Measurements from ENCODE around the gene MUCL3.
"Not testable (repeated sequence)": the region's sequence is repeated elsewhere in the genome, so short reads cannot be mapped to it uniquely, and the experiment has no call there.

The MUCL3 gene, protein sequence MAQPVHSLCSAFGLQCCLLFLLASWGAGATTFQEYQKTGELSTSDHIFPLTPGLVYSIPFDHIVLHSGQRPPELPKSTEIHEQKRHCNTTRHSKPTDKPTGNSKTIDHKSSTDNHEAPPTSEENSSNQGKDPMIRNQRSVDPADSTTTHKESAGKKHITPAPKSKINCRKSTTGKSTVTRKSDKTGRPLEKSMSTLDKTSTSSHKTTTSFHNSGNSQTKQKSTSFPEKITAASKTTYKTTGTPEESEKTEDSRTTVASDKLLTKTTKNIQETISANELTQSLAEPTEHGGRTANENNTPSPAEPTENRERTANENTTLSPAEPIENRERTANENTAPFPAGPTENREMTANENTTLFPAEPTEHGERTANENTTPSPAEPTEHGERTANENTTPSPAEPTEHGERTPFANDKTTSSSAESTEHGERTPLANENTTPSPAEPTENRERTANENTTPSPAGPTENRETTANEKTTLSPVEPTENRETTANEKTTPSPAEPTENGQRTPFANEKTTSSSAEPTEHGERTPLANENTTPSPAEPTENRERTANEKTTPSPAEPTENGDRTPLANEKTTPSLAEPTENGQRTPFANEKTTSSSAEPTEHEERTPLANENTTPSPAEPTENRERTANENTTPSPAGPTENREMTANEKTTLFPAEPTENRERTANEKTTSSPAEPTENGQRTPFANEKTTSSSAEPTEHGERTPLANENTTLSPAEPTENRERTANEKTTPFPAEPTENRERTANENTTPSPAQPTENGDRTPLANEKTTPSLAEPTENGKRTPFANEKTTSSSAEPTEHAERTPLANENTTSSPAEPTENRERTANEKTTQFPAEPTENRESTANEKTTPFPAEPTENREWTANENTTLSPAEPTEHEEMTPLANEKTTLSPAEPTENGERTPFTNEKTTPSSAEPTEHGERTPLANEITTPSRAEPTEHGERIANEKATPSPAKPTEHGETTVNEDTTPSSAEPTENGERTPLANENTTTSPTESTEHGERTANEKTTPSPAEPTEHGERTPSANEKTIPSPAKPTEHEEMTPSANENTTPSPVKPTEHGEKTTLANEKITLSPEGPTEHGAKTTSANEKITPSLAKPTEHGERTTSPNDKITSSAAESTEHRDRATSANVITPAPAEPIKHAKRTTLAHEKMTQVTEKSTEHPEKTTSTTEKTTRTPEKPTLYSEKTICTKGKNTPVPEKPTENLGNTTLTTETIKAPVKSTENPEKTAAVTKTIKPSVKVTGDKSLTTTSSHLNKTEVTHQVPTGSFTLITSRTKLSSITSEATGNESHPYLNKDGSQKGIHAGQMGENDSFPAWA (N-terminal part only)

DNA sequence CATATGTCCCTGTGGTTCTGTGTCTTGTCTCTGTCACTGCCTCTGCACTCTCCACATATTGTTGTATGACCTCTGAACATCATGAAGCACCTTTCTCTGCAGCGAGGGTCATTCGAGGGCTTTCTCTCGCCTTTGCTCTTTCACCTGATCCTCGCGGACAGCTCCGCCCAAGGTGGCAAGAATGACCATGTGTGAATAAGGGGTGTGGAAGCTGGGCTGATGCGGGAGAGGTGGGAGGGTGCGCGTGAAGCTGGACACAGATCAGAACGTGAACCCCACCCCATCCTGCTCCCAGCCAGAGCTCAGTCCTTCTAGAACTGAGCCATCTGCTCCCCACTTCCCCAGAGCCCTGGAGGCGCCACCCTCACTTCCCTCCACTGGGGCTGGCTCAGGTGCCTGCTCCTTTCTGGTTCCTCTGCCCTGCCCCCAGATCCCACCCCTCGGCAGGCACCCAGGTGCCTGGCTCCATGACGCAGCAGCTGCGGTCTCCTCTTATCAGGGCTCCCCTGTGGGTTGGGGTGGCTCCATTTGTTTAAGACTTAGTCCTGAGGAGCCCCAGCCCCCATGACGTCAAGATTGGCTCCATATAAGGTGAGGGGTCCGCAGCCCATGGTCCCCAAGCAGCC is at the start of gene MUCL3:
Gene MUCL3, plus strand, starts transcription at position 613 of the 626 bp plus-strand sequence. CDS start 27 bp downstream, outside the sequence.
- no peak for DNase-seq (ENCODE audit: low read depth in 3 of 3)

DNA sequence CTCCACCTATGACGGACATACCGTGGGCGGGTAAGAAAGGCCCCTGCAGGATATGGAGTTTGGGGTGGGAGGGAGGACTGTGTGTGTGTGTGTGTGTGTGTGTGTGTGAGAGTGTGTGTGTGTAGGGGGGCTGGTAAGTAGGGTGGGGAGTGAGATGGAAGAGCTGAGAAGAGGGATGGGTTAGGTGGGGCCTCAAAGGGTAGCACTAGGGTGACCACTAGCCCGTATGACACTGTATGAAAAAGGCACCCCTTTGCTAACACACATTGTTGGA is 49.4 kb upstream of the MUCL3 start:
- no peak for DNase-seq (ENCODE audit: low read depth in 3 of 3)

DNA sequence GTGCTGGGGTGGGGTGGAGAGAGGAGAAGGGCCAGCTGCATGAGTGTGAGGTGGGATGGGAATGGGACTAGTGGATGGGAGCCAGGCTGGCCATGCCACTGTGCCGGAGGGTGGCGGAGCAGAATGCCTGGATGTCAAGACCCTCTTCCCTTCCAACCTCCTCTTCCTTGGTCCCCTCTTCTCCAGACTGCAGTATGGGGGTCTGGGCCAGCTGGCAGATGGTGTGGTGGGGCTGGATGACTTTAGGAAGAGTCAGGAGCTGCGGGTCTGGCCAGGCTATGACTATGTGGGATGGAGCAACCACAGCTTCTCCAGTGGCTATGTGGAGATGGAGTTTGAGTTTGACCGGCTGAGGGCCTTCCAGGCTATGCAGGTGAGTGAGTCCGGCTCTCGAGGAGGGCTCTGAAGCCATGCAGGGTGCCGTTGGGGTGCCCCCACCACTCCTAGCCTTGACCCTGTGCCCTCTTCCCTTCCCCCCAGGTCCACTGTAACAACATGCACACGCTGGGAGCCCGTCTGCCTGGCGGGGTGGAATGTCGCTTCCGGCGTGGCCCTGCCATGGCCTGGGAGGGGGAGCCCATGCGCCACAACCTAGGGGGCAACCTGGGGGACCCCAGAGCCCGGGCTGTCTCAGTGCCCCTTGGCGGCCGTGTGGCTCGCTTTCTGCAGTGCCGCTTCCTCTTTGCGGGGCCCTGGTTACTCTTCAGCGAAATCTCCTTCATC is 48.8 kb upstream of the MUCL3 start:
- DNase-seq (ENCODE audit: low read depth in 3 of 3): no peak

DNA sequence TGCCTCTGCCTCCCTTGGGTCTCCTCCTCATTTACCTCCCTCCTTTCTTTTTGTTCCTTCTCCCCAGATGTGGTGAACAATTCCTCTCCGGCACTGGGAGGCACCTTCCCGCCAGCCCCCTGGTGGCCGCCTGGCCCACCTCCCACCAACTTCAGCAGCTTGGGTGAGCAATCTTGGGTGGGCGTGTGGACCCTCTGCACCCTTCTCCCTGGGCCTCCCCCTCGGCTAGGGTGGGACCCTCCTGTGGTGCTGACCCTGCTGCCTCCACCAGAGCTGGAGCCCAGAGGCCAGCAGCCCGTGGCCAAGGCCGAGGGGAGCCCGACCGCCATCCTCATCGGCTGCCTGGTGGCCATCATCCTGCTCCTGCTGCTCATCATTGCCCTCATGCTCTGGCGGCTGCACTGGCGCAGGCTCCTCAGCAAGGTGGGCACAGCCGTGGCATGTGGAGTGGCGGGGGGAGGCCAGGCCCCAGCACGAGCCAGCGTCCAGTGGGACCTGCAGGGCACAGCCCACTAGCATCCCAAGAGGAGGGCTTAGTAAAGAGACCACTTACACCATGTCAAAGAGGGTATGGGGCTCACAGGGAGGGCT is 47.7 kb upstream of the MUCL3 start:
- no peak for DNase-seq (ENCODE audit: low read depth in 3 of 3)

DNA sequence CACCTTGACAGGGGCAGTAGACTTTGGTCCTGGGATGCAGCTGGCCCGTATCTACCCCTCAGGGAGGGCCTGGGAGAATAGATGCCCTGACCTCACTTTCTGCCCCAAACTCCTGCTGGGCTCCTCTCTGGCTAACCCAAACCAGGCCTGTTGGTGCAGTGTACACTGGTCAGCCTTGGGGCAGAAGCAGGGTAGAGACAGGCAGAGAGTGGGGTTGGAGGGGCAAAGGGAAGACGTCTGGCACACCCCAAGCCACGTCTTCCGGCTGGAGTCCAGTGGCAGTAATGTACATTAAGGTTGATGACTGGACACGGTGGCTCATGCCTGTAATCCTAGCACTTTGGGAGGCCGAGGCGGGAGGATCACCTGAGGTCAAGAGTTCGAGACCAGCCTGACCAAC is 47.1 kb upstream of the MUCL3 start:
- DNase-seq (ENCODE audit: low read depth in 3 of 3): no peak

DNA sequence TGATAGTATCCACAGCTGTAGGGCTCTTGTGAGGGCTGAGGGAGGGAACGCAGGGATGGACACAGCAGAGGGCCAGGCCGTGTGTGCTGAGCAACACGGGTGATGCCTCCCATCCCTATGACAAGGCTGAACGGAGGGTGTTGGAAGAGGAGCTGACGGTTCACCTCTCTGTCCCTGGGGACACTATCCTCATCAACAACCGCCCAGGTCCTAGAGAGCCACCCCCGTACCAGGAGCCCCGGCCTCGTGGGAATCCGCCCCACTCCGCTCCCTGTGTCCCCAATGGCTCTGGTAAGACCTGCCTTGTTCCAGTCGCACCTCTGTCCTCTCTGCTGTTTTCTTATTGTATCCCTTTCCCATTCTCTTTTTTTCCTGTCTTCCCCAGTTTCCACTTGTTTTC is 46.4 kb upstream of the MUCL3 start:
- DNase-seq (ENCODE audit: low read depth in 3 of 3): no peak

DNA sequence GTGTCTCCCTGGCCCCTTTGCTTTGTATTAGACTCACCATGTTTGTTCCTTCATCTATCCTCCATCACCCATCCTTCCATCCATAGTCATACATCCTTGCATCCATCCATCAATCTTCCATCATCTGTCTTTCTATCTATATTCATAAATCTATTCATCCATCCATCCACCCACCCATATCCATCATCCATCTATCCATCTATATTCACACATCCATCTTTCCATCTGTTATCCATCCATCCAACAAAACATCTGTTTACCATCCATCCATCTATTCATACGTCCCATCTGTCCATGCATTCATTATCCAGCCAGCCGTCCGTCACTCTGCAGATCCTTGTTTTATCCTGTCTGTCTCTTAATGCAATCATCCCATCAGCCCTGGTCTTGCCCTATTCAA is 45.8 kb upstream of the MUCL3 start:
- no peak for DNase-seq (ENCODE audit: low read depth in 3 of 3)

DNA sequence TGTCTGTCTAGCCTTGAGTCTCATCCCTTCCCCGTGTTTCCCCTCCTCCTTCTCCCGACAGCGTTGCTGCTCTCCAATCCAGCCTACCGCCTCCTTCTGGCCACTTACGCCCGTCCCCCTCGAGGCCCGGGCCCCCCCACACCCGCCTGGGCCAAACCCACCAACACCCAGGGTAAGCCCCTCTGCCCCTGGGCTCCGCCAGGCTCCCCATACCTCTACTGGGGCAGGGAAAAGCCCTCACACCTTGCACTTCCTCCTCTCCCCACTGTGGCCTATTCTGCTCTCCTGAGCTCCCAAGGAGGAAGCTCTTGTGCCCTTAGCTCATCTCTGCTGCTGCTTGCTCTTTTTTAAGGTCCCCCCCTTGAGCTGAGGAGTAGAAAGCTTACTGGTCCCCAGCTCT is 45.4 kb upstream of the MUCL3 start:
- DNase-seq (ENCODE audit: low read depth in 3 of 3): no peak

DNA sequence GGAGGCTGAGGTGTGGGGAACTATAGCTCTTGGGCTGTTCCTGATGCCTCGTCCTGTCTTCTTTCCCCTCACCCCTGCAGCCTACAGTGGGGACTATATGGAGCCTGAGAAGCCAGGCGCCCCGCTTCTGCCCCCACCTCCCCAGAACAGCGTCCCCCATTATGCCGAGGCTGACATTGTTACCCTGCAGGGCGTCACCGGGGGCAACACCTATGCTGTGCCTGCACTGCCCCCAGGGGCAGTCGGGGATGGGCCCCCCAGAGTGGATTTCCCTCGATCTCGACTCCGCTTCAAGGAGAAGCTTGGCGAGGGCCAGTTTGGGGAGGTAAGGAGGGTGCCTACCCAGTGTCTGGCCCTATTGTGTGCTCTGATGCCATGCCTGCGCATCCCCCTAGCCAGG is 44.2 kb upstream of the MUCL3 start:
- no peak for DNase-seq (ENCODE audit: low read depth in 3 of 3)

DNA sequence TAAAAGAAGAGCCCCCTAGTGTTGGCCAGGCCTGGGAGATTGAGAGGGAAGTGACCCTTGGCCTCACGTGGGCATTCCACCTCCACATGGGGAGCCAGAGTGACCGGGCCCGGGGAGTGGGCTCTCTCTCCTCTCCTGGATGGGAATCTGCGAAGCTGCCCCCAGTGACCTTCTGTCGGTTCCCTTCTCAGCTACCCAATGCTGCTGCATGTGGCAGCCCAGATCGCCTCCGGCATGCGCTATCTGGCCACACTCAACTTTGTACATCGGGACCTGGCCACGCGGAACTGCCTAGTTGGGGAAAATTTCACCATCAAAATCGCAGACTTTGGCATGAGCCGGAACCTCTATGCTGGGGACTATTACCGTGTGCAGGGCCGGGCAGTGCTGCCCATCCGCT is 42.9 kb upstream of the MUCL3 start:
- DNase-seq (ENCODE audit: low read depth in 3 of 3): no peak

DNA sequence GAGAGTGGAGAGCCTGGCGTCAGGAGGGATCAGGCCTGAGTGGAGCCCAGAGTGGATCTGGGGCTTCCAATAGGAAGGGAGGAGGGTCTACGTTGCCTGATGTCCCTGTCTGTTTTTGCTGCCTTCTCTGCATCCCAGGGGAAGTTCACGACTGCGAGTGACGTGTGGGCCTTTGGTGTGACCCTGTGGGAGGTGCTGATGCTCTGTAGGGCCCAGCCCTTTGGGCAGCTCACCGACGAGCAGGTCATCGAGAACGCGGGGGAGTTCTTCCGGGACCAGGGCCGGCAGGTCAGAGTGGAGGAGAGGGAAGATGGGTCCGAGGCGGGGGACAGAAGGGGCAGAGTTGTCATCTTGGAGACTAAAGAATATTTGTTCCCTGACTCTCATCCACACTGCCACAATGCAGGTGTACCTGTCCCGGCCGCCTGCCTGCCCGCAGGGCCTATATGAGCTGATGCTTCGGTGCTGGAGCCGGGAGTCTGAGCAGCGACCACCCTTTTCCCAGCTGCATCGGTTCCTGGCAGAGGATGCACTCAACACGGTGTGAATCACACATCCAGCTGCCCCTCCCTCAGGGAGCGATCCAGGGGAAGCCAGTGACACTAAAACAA is 41.9 kb upstream of the MUCL3 start:
- no peak for DNase-seq (ENCODE audit: low read depth in 3 of 3)

DNA sequence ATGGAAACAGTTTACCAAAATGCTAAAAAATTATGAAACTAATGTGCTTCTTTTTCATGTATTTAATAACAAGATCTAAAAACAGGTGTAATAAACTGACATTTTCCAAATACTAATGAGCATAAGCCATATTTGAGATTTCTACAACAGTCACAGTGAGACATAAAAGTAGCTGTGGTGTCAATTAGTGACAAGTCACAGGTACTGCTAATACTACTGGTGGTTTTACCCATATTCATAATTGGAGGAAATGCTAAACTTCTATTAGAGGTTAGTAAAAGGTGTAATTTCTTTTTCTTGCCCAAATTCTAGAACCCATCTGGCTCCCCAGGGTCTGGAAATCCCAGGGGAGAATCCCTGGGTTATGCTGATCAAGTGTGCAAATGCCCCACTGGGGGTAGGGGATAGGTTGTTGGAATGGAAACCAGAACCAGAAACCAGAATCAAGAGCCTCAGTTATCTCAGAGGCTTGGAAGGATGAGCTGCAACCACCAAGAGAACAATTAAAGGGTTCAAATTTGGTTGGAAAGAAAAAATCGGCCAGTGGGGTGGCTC is 39.8 kb upstream of the MUCL3 start:
- DNase-seq (ENCODE audit: low read depth in 3 of 3): no peak

DNA sequence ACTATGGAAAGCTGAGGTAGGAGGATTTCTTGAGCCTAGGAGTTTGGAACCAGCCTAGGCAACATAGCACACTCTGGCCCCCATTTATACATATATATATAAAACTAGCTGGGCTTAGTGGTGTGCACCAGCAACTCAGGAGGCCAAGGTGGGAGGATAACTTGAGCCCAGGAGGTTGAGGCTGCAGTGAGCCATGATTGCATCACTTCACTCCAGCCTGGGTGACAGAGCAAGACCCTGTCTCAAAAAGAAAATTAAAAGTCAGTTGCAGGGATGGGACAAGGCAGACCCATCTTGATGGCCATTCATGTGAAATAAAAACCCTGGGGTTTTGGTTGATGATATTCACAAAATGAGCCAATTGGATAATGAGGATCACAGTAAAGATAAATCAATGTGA is 39.3 kb upstream of the MUCL3 start:
- DNase-seq (ENCODE audit: low read depth in 3 of 3): no peak

DNA sequence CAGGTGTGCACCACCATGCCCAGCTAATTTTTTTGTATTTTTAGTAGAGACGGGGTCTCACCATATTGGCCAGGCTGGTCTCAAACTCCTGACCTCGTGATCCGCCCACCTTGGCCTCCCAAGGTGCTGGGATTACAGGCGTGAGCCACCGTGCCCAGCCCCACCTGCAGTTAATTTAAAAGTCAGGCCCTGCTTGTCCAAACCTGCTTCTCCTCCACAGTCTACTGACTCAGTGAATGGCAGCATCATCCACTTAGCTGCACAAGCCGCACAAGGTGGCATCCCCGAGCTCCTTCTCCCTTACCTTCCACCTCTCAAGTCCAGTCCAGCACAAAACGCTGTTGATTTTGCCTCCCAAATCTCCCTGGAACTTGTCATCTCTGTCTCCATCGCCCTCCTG is 38.6 kb upstream of the MUCL3 start:
- DNase-seq (ENCODE audit: low read depth in 3 of 3): not testable (repeated sequence)

DNA sequence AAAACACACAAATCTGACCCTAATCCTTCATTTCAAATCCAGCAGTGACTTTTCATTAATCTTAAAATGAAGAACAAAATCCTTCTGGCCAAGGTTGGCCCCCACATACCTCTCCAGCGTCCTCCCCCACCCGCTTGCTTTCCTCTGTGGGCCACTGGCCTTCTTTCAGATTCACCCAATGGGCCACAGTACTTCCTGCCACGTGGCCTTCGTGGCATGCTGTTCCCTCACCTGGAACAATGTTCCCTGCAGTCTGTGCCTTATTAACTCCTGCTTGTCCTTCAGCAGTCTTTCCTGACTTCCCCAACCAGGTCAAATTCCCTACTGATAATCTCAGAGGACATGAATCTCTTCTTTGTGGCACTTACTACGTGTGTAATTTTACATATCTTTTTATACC is 38.1 kb upstream of the MUCL3 start:
- no peak for DNase-seq (ENCODE audit: low read depth in 3 of 3)

DNA sequence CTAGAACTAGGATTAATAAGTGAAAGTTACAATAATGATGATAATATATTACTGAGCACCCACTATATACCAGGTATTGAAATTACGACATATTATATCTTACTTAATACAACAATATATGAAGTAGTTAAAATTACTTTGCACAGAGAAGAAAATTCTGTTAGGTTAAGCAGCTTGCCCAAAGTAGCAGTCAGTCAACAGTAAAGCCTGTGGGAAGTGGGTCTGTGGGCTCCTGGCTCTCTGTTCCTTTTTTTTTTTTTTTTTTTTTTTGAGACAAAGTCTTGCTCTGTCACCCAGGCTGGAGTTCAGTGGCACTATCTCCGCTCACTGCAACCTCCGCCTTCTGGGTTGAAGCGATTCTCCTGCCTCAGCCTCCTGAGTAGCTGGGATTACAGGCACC is 37.5 kb upstream of the MUCL3 start:
- no peak for DNase-seq (ENCODE audit: low read depth in 3 of 3)

DNA sequence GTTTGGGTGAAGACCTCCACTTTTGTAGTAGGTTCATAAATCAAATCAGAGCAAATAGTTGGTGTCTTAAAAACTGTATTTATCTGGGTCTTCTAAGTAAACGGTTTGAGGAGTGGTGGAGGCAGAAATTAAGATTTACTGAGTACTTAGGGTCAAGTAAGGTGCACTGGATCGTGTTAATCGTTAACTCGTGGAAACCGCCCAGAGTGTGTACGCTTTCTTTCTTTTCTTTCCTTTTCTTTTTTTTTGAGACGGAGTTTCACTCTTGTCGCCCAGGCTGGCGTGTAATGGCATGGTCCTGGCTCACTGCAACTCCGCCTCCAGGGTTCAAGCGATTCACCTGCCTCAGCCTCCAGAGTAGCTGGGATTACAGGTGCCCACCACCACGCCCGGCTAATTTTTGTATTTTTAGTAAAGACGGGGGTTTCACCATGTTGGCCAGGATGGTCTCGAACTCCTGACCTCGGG is 33.4 kb upstream of the MUCL3 start:
- DNase-seq (ENCODE audit: low read depth in 3 of 3): not testable (repeated sequence)

DNA sequence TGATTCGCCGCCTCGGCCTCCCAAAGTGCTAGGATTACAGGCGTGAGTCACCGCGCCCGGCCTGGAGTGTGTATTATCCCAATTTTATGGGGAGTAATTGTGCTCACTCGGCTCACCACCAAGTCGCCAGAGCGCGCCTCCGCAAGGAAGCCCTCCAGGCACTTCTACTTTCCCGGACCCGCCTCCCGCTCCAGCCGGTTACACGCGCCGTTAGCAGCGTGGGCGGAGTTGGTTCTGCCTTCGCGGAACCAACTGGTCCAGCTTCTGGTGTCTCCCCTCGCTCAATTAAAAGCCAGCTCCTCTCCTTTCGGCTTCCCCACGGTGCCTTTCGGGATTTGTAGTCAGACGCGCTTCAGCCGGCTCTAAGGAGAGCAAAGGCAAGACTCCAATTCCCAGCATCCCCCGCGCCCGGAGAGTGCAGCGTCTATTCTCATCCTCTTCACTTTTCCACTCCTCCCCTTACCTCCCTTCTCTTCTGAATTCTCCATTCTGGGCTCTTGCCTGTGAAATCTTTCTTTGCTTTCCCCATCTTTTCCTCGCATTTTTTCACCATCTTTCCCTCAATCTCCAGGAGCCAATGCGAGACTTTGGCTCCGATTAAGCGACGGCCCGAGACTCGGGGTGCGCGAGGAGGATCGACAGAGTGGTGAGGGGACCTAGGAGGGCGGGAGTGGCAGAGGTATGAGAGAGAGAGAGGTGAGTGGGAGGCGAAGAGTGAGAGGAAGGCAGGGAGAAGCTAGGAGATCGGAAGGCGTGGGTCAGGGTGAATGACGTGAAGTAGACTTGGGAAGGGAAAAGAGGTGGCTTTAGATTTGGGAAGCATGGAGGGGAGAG is 32.8 kb upstream of the MUCL3 start, which contains the start of gene GTF2H4:
Gene GTF2H4, plus strand, starts transcription at position 450 of the 834 bp plus-strand sequence.
- DNase-seq (ENCODE audit: low read depth in 3 of 3): peak; percentile 87 to 95 (median 94)

DNA sequence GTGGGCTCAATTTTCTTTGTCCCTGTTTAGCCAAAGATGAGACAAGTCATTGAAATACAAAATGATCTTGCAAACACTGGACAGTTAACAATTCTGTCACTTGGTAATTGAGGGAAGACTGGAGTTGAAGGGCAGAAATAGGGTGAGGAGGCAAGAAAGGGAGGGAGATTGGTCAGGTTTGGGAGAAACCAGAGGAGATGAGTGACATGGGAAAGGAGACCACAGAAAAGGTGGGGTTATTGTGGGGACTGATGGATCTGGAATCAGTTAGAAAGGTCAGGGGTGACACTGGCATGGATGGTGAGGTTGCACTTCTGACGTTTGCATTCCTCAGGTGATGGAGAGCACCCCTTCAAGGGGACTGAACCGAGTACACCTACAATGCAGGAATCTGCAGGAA is 32.1 kb upstream of the MUCL3 start:
- DNase-seq (ENCODE audit: low read depth in 3 of 3): no peak
